SK-MEL-5 (cell line): ENCODE measurements around the gene DOCK7. TPM values are rescaled to one million over a fixed set of nuclear protein-coding genes. Genes with fewer than 3 reads are reported as not detected.
"Not testable (repeated sequence)": the region's sequence is repeated elsewhere in the genome, so short reads cannot be mapped to it uniquely, and the experiment has no call there.

Experiments used
- DNase-seq: peaks from one replicate; pipeline ENCODE4 v3.0.0-alpha.2; 2016; ENCODE audit warnings: low read depth, low spot score
- in situ Hi-C: cut with HindIII; loops from 2 replicates; pipeline ENCODE4 v1.10.0; 2016; ENCODE audit warnings: low sequenced_read_pairs, high pct_unique_total_duplicates, low pct_unique_long_range_greater_than_20kb
- total RNA-seq: library from RNA; depleted of rRNA; stranded (reverse); fragments of >200 nt; shearing (Covaris generic); gene quantifications from 2 replicates; pipeline ENCODE4 v1.2.3, GENCODE V29; 2014

The DOCK7 gene
- total RNA-seq, 1 experiment from 2014 or later = 109 TPM

GRCh38 chr1:62712336-62713243 lies 24.4 kb upstream of the DOCK7 start:
- in situ Hi-C loops = no loop called here
- no peak for DNase-seq

DNA sequence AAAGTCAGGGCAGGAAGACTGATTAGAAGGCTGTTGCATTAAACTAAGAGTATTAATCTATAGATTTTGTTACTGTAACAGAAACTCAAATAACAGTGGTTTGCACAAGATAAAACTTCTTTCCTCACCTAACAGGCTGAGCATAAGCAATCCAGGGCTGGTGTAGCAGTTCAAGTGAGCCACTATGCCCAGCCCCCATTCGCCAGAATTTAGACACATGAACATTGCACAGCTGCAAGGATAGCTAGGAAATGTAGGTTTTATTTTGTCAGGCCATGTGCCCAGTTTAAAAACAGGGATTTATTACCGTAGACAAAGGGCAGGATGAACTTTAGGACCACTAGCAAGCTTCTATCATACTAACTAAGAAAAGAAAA lies 19.5 kb upstream of the DOCK7 start:
- no peak for DNase-seq
- in situ Hi-C loops = no loop called here

DNA sequence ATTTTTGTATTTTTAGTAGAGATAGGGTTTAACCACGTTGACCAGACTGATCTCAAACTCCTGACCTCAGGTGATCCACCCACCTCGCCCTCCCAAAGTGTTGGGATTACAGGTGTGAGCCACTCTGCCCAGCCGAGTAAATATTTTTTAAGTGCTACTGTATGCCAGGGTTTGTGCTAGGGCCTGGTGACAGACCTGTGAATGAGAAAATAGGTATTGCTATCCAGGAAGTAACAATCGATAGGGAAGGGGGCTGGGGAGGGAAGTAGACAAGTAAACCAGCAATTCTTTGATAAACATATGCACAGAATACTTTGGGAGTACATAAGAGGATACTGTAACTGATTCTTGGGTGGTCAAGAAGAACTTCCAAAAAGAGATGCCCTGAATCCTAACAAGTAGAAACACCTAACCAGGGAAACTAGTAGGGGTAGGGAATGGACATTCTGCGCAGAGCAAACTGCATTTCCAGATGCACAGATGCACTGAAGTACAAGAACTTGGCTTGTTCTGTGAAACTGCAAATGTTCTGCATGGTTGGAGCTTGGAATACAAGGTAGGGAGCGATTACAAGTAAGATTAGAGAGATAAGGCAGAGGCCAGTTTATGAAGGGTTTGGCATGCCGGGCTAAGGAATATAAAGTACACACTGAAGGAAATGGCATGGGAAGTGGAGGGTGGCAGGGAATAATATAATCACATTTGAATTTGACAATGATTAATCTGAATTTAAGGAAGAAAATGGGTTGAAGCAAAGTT lies 19.0 kb upstream of the DOCK7 start:
- in situ Hi-C loops = no loop called here
- DNase-seq = no peak

GRCh38 chr1:62698161-62698560 lies 10.0 kb upstream of the DOCK7 start:
- DNase-seq, in situ Hi-C loops: not testable (repeated sequence)

GRCh38 chr1:62694479-62694878 lies 6.3 kb upstream of the DOCK7 start:
- in situ Hi-C loops, DNase-seq: not testable (repeated sequence)

- no peak for DNase-seq
- in situ Hi-C loops = no loop called here
Observed at GRCh38 chr1:62693123-62693522, 4.9 kb upstream of the DOCK7 start.

DNA sequence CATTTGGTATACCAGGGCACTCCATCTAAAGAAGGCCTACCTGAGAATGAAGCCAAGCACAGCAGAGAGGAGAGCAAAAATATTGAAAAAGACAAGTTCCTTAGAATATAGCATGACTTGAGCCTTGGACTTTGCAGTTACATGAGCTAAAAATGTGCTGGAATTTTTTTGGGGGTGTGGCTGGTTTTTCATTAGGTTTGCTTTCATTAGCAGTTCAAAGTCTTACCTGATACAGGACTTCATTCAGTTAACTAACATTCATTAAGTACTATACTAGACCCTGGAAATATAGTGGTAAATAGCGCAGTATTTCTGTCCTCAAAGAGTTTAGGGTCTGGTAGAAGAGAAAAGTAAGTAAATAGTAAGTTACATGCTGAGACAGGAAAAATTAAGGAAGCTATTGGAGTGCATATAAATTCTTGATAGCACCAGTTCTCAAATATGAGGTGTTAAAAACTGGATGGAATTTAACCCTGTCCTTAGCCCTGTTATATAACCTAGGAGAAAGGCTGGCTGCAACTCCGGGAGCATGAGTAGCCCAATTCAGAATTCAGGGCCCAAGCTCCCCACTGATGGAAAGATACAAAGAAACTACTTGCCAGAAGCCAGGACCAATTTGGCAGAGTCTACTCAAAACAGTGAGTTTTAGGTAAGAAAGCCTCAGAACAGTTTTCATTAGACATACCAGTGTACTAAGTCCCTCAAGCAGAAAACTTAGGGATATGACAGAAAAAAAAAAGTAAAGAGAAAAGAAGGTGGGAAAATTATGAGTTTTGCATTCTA lies 3.1 kb upstream of the DOCK7 start:
- in situ Hi-C loops = no loop called here
- DNase-seq = no peak

DNA sequence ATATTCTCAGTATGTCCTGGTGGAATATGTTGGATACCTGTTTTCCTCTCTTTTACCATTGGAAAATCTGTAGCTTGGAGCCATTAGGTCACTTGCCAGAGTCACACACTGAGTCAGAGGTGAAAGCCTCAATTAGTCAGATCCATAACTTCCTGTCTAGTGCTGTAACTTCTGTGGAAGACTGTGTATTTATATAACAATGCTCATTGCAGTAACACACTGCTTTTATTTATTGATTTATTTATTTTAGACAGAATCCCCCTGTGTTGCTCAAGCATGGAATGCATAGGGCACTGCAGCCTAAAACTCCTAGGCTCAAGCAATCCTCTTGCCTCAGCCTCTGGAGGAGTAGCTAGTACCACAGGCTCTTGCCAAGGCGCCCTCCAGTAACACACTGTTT lies 1.3 kb upstream of the DOCK7 start:
- DNase-seq = peak; percentile 7
- in situ Hi-C loops = no loop called here

GRCh38 chr1:62688687-62689085 lies 500 bp upstream of the DOCK7 start:
- in situ Hi-C loops = no loop called here
- no peak for DNase-seq

GRCh38 chr1:62687421-62687902 lies 724 bp downstream of the DOCK7 start:
- in situ Hi-C loops = no loop called here
- peak; percentile 42 for DNase-seq

- DNase-seq = no peak
- in situ Hi-C loops = no loop called here
Observed at GRCh38 chr1:62686822-62687221, 1.4 kb downstream of the DOCK7 start.

GRCh38 chr1:62685431-62685859 lies 2.7 kb downstream of the DOCK7 start:
- in situ Hi-C loops = no loop called here
- DNase-seq = no peak

- in situ Hi-C loops = no loop called here
- peak; percentile 91 for DNase-seq
Observed at GRCh38 chr1:62682531-62682930, 5.7 kb downstream of the DOCK7 start.

DNA sequence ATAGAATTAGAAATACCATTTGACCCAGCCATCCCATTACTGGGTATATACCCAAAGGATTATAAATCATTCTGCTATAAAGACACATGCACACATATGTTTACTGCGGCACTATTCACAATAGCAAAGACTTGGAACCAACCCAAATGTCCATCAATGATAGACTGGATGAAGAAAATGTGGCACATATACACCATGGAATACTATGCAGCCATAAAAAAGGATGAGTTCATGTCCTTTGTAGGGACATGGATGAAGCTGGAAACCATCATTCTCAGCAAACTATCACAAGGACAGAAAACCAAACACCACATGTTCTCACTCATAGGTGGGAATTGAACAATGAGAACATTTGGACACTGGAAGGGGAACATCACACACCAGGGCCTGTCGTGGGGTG lies 7.2 kb downstream of the DOCK7 start:
- in situ Hi-C loops = not testable (repeated sequence)

DNA sequence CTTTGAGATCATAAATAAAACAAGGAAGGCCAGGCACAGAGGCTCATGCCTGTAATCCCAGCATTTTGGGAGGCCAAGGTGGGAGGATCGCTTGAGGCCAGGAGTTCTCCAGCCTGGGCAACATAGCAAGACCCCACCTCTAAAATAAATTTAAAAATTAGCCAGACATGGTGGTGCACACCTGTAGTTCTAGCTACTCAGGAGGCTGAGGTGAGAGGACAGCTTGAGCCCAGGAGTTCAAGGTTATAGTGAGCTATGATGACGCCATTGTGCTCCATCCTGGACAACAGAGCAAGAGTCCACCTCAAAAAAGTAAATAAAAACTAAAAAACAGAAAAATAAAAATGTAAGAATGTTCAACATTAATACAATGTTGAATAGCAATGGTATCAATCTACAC lies 10.4 kb downstream of the DOCK7 start:
- in situ Hi-C loops, DNase-seq: not testable (repeated sequence)

More for the DNA sequence above, 7.2 kb downstream of the DOCK7 start:
- DNase-seq = not testable (repeated sequence)

- in situ Hi-C loops = no loop called here
Observed at GRCh38 chr1:62676611-62677356, 11.4 kb downstream of the DOCK7 start.

GRCh38 chr1:62673629-62674028 lies 14.6 kb downstream of the DOCK7 start:
- in situ Hi-C loops = no loop called here

More at GRCh38 chr1:62676611-62677356, 11.4 kb downstream of the DOCK7 start:
- DNase-seq = peak; percentile 11

More at GRCh38 chr1:62673629-62674028, 14.6 kb downstream of the DOCK7 start:
- no peak for DNase-seq
